ENCODE results near the gene CASP9. TPM values are rescaled to one million over a fixed set of nuclear protein-coding genes. Genes with fewer than 3 reads are reported as not detected.

The CASP9 gene
- total and polyA plus RNA-seq, 2 experiments from 2014 or later = 7.7 to 25.0 TPM

DNA sequence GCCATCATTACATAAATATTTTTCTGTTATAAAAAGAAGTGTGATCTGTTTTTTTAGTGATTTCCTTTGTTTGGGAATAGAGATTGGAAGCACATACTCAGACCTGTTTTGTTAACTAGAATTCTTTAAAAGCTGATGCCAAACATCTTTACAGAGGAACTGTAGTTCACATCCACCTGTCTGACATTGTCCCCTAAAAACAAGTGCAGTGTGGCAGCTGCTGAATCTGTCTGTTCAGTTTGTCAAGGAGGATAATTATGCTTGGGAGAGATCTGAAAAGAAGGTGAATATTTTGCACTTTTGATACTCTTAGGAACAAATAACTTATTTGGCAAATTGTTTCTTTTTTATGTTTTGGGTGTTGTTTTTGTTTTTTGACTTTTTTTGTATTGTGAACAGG is 47.3 kb upstream of the CASP9 start (continued):
- TF ChIP-seq JUNB (IDR thresholded peaks at IDR 0.05; ENCODE audit: unreplicated experiment) (no peak), EZH2phosphoT487 (IDR thresholded peaks at IDR 0.05; ENCODE audit: unreplicated experiment) (no peak)
- TF ChIP-seq, protein P1, sequence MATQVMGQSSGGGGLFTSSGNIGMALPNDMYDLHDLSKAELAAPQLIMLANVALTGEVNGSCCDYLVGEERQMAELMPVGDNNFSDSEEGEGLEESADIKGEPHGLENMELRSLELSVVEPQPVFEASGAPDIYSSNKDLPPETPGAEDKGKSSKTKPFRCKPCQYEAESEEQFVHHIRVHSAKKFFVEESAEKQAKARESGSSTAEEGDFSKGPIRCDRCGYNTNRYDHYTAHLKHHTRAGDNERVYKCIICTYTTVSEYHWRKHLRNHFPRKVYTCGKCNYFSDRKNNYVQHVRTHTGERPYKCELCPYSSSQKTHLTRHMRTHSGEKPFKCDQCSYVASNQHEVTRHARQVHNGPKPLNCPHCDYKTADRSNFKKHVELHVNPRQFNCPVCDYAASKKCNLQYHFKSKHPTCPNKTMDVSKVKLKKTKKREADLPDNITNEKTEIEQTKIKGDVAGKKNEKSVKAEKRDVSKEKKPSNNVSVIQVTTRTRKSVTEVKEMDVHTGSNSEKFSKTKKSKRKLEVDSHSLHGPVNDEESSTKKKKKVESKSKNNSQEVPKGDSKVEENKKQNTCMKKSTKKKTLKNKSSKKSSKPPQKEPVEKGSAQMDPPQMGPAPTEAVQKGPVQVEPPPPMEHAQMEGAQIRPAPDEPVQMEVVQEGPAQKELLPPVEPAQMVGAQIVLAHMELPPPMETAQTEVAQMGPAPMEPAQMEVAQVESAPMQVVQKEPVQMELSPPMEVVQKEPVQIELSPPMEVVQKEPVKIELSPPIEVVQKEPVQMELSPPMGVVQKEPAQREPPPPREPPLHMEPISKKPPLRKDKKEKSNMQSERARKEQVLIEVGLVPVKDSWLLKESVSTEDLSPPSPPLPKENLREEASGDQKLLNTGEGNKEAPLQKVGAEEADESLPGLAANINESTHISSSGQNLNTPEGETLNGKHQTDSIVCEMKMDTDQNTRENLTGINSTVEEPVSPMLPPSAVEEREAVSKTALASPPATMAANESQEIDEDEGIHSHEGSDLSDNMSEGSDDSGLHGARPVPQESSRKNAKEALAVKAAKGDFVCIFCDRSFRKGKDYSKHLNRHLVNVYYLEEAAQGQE (IDR thresholded peaks at IDR 0.05; ENCODE audit: unreplicated experiment) = no peak
- TF ChIP-seq, protein P2, sequence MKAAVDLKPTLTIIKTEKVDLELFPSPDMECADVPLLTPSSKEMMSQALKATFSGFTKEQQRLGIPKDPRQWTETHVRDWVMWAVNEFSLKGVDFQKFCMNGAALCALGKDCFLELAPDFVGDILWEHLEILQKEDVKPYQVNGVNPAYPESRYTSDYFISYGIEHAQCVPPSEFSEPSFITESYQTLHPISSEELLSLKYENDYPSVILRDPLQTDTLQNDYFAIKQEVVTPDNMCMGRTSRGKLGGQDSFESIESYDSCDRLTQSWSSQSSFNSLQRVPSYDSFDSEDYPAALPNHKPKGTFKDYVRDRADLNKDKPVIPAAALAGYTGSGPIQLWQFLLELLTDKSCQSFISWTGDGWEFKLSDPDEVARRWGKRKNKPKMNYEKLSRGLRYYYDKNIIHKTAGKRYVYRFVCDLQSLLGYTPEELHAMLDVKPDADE (IDR thresholded peaks at IDR 0.05) = no peak

DNA sequence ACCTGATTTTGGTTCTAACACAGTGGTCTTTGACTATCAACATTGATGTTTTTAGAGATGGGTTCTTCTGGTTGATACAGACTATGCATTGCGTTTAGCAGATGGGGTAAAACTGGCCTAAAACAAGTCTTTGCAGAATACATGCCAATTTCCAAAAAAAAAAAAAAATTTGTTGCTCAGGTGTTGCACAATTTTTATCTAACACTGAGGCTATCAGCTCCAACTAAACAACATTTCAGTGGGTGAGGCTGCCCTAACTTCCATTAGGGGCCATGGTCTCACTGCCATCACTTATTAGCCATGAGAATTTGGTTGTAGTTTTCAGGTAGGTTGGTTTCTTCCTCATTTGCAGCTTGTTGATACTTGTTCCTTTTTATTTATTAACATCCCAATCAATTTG is 46.8 kb upstream of the CASP9 start:
- Mint-ChIP-seq H3K4me3 (no peak overlapping the region), H3K9me3 (no peaks in the 10 kb centered on the region), H3K27me3 (ENCODE audit: insufficient read depth, low read depth, poor library complexity) (peaks cover 4% of the 10 kb centered on the region), H3K4me1 (0 out of 3 replicates have a peak, but pooled peaks cover 3% of the 10 kb centered on the region), H3K27ac (no peak overlapping the region), H3K36me3 (ENCODE audit: low read depth) (peaks cover 40% of the 10 kb centered on the region; the same call in 2 of the 3 replicates)
- DNase-seq (ENCODE audit: low spot score) (no peak), ATAC-seq (no peak)
- H3K4me3 ChIP-seq = no peak overlapping the region
- peaks cover 6% of the 10 kb centered on the region; the same call in 1 of the 2 replicates for H4K20me1 ChIP-seq (replicated peaks; ENCODE audit: insufficient read depth)
- no peaks in the 10 kb centered on the region for H3K27me3 ChIP-seq (ENCODE audit: insufficient read depth)
- no peaks in the 10 kb centered on the region for H3K79me2 ChIP-seq (replicated peaks; ENCODE audit: insufficient read depth)
- H3K4me1 ChIP-seq (ENCODE audit: insufficient read depth) = no peaks in the 10 kb centered on the region
- H2AFZ ChIP-seq = no peak overlapping the region
- no peak overlapping the region for H3K4me2 ChIP-seq
- TF ChIP-seq JUNB (IDR thresholded peaks at IDR 0.05; ENCODE audit: unreplicated experiment) (no peak), POLR2AphosphoS5 (IDR thresholded peaks at IDR 0.05; ENCODE audit: low read depth) (no peak)
- H3K27ac ChIP-seq (ENCODE audit: low read depth) = no peak overlapping the region
- no peaks in the 10 kb centered on the region for H3K9me2 ChIP-seq (ENCODE audit: insufficient read depth)
- H3F3A ChIP-seq (replicated peaks; ENCODE audit: low read depth) = no peaks in the 10 kb centered on the region
- H3K36me3 ChIP-seq (ENCODE audit: insufficient read depth) = peaks cover 25% of the 10 kb centered on the region

DNA sequence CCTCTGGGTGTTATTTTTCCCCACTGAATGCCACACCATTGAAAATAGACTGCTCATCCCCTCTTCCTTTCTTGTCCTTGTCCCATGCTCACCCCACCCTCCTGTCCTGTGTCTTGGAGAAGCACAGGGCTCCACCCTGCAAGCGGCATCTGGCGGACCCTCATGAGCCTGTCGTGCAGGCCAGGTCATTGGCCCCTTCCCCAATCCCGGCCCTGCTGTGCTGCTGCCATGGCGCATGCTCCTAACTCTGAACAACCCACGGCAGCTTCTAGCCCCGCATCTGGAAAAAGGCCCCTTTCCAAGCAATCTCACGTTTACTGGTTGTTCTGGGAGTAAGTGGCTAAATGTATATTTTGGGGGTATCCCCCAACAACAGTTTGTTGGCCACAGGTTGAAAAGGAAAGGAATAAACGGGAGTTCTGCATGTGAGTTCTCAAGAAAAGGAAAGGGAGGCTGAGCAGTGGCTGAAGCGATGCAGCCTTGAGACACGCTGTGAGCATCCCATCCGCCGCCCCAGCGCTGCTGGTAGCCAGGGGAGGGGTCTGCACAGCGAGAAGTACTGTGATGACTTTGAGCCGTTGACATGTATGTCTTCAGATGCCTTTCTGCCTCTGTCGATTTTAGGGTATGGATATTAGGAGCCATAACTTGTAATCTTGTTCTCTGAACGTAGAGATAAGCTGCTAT is 44.5 kb upstream of the CASP9 start:
- H3K36me3 ChIP-seq (ENCODE audit: insufficient read depth) = peaks cover 36% of the 10 kb centered on the region
- H3K4me3 Mint-ChIP-seq = no peak overlapping the region
- no peaks in the 10 kb centered on the region for H3K9me2 ChIP-seq (ENCODE audit: insufficient read depth)
- no peak overlapping the region for H3K27ac ChIP-seq (ENCODE audit: low read depth)
- H3K4me2 ChIP-seq = no peak overlapping the region
- H3K79me2 ChIP-seq (replicated peaks; ENCODE audit: insufficient read depth) = no peaks in the 10 kb centered on the region
- H3K27ac Mint-ChIP-seq = no peak overlapping the region
- no peaks in the 10 kb centered on the region for H3K9me3 Mint-ChIP-seq
- H3K36me3 Mint-ChIP-seq (ENCODE audit: low read depth) = peaks cover 56% of the 10 kb centered on the region
- peaks cover 7% of the 10 kb centered on the region for H3K27me3 Mint-ChIP-seq (ENCODE audit: insufficient read depth, low read depth, poor library complexity)
- H3K4me3 ChIP-seq = no peak overlapping the region
- H3K27me3 ChIP-seq (ENCODE audit: insufficient read depth) = no peaks in the 10 kb centered on the region
- DNase-seq (ENCODE audit: low spot score) = no peak
- no peak overlapping the region for H2AFZ ChIP-seq
- H4K20me1 ChIP-seq (replicated peaks; ENCODE audit: insufficient read depth) = peaks cover 6% of the 10 kb centered on the region; the same call in 1 of the 2 replicates
- H3K4me1 Mint-ChIP-seq = 0 out of 3 replicates have a peak, but pooled peaks cover 3% of the 10 kb centered on the region
- no peak for ATAC-seq
- no peaks in the 10 kb centered on the region for H3K4me1 ChIP-seq (ENCODE audit: insufficient read depth)
- no peaks in the 10 kb centered on the region for H3F3A ChIP-seq (replicated peaks; ENCODE audit: low read depth)
- TF ChIP-seq, protein P2 (IDR thresholded peaks at IDR 0.05) = no peak
- TF ChIP-seq, protein P3, sequence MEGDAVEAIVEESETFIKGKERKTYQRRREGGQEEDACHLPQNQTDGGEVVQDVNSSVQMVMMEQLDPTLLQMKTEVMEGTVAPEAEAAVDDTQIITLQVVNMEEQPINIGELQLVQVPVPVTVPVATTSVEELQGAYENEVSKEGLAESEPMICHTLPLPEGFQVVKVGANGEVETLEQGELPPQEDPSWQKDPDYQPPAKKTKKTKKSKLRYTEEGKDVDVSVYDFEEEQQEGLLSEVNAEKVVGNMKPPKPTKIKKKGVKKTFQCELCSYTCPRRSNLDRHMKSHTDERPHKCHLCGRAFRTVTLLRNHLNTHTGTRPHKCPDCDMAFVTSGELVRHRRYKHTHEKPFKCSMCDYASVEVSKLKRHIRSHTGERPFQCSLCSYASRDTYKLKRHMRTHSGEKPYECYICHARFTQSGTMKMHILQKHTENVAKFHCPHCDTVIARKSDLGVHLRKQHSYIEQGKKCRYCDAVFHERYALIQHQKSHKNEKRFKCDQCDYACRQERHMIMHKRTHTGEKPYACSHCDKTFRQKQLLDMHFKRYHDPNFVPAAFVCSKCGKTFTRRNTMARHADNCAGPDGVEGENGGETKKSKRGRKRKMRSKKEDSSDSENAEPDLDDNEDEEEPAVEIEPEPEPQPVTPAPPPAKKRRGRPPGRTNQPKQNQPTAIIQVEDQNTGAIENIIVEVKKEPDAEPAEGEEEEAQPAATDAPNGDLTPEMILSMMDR (conservative IDR thresholded peaks at IDR 0.05; ENCODE audit: low read depth in 2 of 2) = no peak
- TF ChIP-seq EZH2 (IDR thresholded peaks at IDR 0.05; ENCODE audit: low read depth, unreplicated experiment) (no peak), ZNF114 (CRISPR knock-in tag; IDR thresholded peaks at IDR 0.05) (no peak)
